ENCODE measurements around the gene NAV2.

Gene NAV2

DNA sequence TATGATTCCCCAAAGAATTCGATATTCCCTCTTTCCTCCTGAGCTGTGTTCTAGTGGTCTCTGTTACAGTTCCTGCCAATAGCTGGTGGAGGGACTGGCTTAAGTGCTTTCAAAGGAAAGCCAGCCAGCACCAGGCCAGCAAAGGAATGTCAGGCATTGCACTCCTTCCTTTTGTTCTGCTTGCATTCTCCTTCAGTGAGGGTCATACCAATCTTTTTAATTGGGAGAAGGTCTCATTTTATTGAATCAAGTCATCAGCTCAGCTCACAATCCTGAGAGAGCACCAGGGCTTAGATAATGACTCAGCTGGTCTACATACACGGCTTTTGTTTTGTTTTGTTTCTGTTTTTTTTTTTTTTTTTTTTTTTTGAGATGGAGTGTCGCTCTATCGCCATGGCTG, 222.9 kb downstream of the NAV2 start:
- TF ChIP-seq ISL1 (CRISPR knock-in tag; IDR thresholded peaks at IDR 0.05) (peak; percentile 83), CSDC2 (CRISPR knock-in tag; IDR thresholded peaks at IDR 0.05) (no peak)
- TF ChIP-seq, protein P1, sequence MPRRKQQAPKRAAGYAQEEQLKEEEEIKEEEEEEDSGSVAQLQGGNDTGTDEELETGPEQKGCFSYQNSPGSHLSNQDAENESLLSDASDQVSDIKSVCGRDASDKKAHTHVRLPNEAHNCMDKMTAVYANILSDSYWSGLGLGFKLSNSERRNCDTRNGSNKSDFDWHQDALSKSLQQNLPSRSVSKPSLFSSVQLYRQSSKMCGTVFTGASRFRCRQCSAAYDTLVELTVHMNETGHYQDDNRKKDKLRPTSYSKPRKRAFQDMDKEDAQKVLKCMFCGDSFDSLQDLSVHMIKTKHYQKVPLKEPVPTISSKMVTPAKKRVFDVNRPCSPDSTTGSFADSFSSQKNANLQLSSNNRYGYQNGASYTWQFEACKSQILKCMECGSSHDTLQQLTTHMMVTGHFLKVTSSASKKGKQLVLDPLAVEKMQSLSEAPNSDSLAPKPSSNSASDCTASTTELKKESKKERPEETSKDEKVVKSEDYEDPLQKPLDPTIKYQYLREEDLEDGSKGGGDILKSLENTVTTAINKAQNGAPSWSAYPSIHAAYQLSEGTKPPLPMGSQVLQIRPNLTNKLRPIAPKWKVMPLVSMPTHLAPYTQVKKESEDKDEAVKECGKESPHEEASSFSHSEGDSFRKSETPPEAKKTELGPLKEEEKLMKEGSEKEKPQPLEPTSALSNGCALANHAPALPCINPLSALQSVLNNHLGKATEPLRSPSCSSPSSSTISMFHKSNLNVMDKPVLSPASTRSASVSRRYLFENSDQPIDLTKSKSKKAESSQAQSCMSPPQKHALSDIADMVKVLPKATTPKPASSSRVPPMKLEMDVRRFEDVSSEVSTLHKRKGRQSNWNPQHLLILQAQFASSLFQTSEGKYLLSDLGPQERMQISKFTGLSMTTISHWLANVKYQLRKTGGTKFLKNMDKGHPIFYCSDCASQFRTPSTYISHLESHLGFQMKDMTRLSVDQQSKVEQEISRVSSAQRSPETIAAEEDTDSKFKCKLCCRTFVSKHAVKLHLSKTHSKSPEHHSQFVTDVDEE (CRISPR knock-in tag; IDR thresholded peaks at IDR 0.05): no peak
- peak; percentile 76 for ATAC-seq

DNA sequence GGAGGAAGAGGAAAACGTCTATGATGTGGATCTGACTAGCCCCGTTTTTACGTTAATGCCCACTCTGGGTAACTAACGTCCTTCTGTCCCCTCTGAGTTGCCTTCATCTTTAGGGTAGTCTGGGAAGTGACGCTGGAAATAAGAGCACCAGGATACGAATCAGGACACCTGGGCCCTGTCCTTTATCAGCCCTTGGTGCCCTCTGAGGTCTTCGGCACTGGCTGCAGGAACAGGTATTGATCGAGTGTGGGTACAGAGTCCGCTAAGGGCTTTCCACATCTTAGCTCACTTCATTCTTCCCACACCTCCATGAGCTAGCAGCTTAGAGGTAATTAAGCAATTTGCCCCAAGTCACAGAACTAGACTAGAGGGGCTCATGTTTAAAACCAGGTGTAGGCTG, 223.8 kb downstream of the NAV2 start:
- no peak for ATAC-seq
- TF ChIP-seq ARNTL (CRISPR knock-in tag; IDR thresholded peaks at IDR 0.05; ENCODE audit: borderline replicate concordance, low read depth) (no peak), ZNF565 (CRISPR knock-in tag; conservative IDR thresholded peaks at IDR 0.05; ENCODE audit: low read depth) (no peak), TOX (CRISPR knock-in tag; IDR thresholded peaks at IDR 0.05; ENCODE audit: borderline replicate concordance) (no peak), ZC3H10 (CRISPR knock-in tag; IDR thresholded peaks at IDR 0.05) (no peak), ZFP30 (CRISPR knock-in tag; IDR thresholded peaks at IDR 0.05) (no peak), BACH2 (CRISPR knock-in tag; IDR thresholded peaks at IDR 0.05; ENCODE audit: borderline replicate concordance) (no peak), POU6F1 (CRISPR knock-in tag; IDR thresholded peaks at IDR 0.05; ENCODE audit: borderline replicate concordance, low read depth) (no peak), RARB (CRISPR knock-in tag; IDR thresholded peaks at IDR 0.05) (no peak), CSDC2 (CRISPR knock-in tag; IDR thresholded peaks at IDR 0.05) (no peak), ZNF70 (CRISPR knock-in tag; IDR thresholded peaks at IDR 0.05) (no peak)

DNA sequence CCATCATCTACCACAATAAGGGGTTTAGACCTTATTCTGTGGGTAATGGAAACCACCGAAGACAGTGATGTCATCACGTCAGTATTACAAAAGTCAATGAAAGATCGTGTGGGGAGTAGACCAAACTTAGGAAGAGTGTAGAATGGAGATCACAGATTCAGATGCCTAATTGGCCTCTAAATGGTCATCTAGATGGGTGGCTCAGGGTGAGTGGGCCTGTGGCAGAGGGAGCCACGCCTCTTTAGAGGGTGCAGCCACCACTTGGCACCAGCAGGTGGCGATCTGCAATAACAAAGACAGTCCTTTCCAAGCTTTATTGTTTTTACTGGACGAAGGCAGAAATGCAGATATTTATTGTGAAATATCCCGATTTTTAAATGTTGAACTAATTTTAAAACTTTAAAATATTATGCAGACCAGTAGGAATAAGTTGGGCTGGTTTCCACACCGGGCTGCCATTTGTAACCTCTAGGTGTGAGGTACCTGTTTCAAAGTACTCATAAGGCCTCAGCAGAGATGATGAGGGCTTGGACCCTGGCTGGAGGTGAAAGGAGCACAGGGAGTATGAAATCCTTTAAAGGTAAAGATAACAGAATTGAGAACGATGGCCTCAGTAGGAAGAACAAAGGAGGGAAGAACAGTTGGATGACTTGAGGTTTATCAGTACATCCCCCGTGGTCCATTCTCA, 225.7 kb downstream of the NAV2 start:
- ATAC-seq: peak; percentile 47
- TF ChIP-seq ZC3H10 (CRISPR knock-in tag; IDR thresholded peaks at IDR 0.05): no peak
- TF ChIP-seq CSDC2 (CRISPR knock-in tag; IDR thresholded peaks at IDR 0.05): no peak
- TF ChIP-seq PPARA (CRISPR knock-in tag; IDR thresholded peaks at IDR 0.05; ENCODE audit: borderline replicate concordance): no peak
- no peak for TF ChIP-seq ZFP30 (CRISPR knock-in tag; IDR thresholded peaks at IDR 0.05)
- no peak for TF ChIP-seq POU6F1 (CRISPR knock-in tag; IDR thresholded peaks at IDR 0.05; ENCODE audit: borderline replicate concordance, low read depth)
- no peak for TF ChIP-seq SNAI2 (CRISPR knock-in tag; IDR thresholded peaks at IDR 0.05)
- no peak for TF ChIP-seq TCF4 (CRISPR knock-in tag; IDR thresholded peaks at IDR 0.05; ENCODE audit: borderline replicate concordance)
- no peak for TF ChIP-seq ZNF70 (CRISPR knock-in tag; IDR thresholded peaks at IDR 0.05)
- no peak for TF ChIP-seq RARB (CRISPR knock-in tag; IDR thresholded peaks at IDR 0.05)
- no peak for TF ChIP-seq ISL1 (CRISPR knock-in tag; IDR thresholded peaks at IDR 0.05)

DNA sequence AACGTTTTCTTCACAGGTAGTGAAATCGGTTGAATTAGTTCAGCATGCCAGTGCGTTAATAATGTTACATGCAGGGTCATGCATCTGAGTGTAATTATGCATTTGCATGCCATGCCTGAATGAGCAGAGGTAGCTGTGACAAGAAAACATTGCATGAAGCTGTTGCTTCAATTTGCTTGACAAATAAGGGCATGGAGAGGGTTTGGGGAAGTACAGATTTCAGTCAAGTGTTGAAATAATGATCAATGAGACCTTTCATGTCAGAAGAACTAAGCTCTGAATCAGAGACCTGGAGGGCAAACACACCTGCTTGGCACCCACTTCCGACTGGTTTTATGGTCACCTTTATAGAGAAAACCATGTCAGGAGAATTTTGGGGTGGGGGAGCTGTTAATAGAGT, 226.2 kb downstream of the NAV2 start:
- no peak for ATAC-seq
- TF ChIP-seq OSR1 (CRISPR knock-in tag; IDR thresholded peaks at IDR 0.05) (no peak), ZC3H10 (CRISPR knock-in tag; IDR thresholded peaks at IDR 0.05) (no peak), CSDC2 (CRISPR knock-in tag; IDR thresholded peaks at IDR 0.05) (no peak), GLIS3 (CRISPR knock-in tag; IDR thresholded peaks at IDR 0.05) (no peak), ZNF8 (CRISPR knock-in tag; IDR thresholded peaks at IDR 0.05) (no peak), ZFP3 (CRISPR knock-in tag; IDR thresholded peaks at IDR 0.05) (no peak), POU6F1 (CRISPR knock-in tag; IDR thresholded peaks at IDR 0.05; ENCODE audit: borderline replicate concordance, low read depth) (no peak), ZNF565 (CRISPR knock-in tag; conservative IDR thresholded peaks at IDR 0.05; ENCODE audit: low read depth) (no peak)

All from SK-N-SH treated with all-trans-retinoic acid at 6 μM for 48 hours (cell line).